Measurements from ENCODE around the gene CLEC17A. TPM values are rescaled to one million over a fixed set of nuclear protein-coding genes. Genes with fewer than 3 reads are reported as not detected.
"Not testable (repeated sequence)": the region's sequence is repeated elsewhere in the genome, so short reads cannot be mapped to it uniquely, and the experiment has no call there.

The CLEC17A gene
- total RNA-seq, 2 experiments from 2014 or later = 1.2 to 1.3 TPM

- CTCF ChIA-PET = no interaction called here
- POLR2A ChIA-PET = no interaction called here
Observed at GRCh38 chr19:14616407-14616806, 33.5 kb downstream of the CLEC17A start.

- POLR2A ChIA-PET = no interaction called here
- CTCF ChIA-PET = no interaction called here
Observed at GRCh38 chr19:14619404-14619803, 36.5 kb downstream of the CLEC17A start.

GRCh38 chr19:14624491-14624890 lies 41.6 kb downstream of the CLEC17A start:
- CTCF ChIA-PET, POLR2A ChIA-PET: not testable (repeated sequence)

- POLR2A ChIA-PET = no interaction called here
- CTCF ChIA-PET = no interaction called here
Observed at GRCh38 chr19:14629557-14629956, 46.7 kb downstream of the CLEC17A start.

- CTCF ChIA-PET = no interaction called here
- POLR2A ChIA-PET = no interaction called here
Observed at GRCh38 chr19:14632286-14632685, 49.4 kb downstream of the CLEC17A start.

DNA sequence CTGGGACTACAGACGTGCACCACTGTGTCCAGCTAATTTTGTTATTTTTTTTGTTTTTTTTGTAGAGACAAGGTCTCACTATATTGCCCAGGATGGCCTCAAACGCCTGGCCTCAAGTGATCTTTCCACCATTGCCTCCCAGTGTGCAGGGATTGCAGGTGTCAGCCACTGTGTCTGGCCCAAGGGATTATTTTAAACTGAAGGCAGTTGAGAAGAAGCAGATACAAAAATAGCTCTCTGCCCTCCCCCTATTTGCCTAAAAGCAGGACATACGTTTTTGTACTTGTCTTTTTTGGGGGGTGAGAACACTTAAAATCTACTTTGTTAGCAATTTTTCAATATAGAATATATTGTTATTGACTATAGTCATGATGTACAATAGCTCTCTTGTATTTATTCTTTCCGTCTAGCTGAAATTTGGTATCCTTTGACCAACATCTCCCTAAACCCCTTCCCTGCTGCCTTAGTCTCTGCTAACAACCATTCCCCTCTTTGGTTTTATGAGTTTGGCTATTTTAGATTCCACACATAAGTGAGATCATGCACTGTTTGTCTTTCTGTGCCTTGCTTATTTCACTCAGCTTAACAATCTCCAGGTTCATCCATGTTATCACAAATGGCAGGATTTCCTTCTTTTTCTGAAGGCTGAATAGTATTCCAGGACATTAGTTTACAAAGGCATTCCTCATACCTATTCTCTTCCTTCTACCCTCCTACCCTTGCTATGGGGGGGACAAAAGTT lies 56.8 kb downstream of the CLEC17A start:
- ChIA-PET CTCF (no interaction called here), POLR2A (no interaction called here)

DNA sequence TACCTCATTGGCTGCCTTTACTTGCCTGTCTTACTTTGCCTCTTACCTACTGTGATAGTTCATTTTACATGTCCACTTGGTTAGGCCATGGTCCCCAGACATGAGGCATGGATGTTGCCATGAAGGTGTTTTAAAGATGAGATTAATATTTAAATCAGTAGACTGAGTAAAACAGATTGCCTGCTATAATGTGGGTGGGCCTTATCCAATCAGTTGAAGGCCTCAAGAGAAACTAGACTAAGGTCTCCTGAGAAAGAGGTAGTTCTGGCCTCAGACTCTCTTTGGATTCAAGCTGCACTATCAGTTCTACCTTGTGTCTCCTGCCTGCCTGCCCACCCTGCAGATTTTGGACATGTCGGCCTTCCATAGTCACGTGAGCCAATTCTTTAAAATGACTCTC lies 65.6 kb downstream of the CLEC17A start:
- ChIA-PET CTCF (no interaction called here), POLR2A (no interaction called here)

- ChIA-PET POLR2A (no interaction called here), CTCF (no interaction called here)
Observed at GRCh38 chr19:14649020-14649419, 66.1 kb downstream of the CLEC17A start.

DNA sequence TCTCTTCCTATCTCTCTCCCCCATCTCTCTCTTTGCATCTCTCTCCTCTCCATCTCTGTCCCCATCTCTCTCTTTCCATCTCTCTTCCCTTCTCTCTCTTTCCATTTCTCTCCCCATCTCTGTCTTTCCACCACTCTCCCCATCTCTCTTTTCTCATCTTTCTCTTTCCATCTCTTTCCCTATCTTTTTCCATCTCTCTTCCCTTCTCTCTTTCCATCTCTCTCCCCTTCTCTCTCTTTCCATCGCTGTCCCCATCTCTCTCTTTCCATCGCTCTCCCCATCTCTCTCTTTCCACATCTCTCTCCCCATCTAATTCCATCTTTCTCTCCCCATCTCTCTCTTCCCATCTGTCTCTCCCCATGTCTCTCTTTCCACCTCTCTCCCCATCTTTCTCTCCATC lies 67.3 kb downstream of the CLEC17A start:
- POLR2A ChIA-PET = no interaction called here

DNA sequence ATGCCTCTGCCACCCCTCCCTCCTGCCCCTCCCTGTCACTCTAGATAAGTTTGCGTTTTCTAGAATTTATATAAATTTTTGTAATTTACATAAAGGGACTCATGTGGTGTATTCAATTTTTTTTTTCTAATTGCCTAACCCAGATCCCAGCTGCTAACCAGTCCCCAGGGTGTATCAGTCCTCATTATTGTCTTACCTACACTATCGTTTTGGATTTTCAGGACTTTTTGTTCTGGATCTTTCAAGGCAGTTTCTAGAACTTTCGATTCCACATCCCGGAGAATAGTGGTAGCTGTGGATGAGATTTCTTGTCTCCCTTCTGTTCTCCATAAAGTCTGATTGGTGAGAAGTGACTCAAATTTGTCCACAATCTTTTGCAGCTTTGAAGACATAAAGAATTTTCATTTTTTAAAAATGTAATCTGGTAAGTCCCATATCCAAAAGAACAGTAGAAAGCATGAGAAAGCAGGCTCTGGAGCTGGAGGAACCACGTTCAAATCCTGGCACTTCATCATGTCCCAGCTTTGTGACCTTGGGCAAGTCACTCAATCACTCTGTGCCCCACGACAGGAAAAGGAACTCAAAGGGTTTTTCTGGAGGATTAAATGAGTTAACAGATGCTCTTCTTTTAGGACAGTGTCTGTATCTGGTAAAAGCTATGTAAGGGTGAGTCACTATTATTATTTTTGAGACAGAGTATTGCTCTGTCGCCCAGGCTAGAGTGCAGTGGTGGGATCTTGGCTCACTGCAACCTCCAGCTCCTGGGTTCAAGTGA lies 72.1 kb downstream of the CLEC17A start:
- CTCF ChIA-PET = no interaction called here
- POLR2A ChIA-PET = interaction anchor here (0.6 kb wide), 1 partner anchor 174 kb away, joined by 4 read pairs; no protein-coding TSS in a partner anchor

More for the DNA sequence above, 67.3 kb downstream of the CLEC17A start:
- CTCF ChIA-PET = no interaction called here

DNA sequence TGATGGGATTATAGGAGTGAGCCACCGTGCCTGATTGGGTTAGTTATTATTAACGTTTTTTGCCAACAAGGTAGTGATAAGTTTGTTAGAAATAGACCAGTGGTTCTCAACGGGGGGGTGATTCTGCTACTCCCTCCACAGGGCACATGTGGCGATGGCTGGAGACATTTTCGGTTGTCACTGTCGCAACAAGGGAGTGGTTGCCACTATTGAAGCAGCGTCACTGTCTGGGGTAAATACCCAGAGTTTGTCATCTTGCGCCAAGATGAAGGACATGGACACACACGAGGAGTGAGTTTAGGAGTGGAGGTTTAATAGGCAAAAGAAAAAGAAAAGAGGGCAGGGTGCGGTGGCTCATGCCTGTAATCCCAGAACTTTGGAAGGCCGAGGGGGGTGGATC lies 72.8 kb downstream of the CLEC17A start:
- ChIA-PET CTCF (no interaction called here), POLR2A (no interaction called here)

DNA sequence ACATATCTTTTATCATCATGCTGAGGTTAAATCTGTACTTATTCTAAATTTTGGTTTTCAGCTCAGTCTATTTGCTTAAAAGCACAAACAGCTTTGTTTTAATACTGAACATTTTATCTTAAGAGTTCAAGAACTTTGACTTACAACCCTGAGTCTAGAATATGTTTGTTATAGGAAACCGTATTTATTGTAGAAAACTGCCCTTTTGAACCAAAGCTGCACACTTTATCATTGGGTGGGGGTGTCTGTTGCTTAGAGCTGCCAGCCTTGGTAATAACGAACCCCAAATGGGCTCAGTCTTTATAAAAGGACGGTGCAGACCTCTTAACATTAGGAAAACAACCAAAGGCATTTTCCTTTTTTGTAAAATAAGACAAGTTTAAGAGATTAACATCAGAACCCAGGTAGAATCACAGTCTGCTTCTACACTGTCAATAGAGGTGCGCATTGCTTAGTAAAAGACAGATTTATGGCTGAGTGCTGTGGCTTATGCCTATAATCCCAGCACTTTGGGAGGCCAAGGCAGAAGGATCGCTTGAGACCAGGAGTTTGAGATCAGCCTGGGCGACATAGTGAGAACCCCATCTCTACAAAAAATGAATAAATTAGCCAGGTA lies 77.1 kb downstream of the CLEC17A start:
- ChIA-PET CTCF (interaction anchor here (0.6 to 0.9 kb wide), 2 partner anchors 17 to 1910 kb away, joined by 3 read pairs; no protein-coding TSS in a partner anchor), POLR2A (no interaction called here)

GRCh38 chr19:14661372-14661924 lies 78.6 kb downstream of the CLEC17A start:
- CTCF ChIA-PET = no interaction called here
- POLR2A ChIA-PET = no interaction called here

Other genes starting within 250 kb of the CLEC17A start
- 100 to 1,000 TPM; 224 to 225 TPM for gene ADGRE5, start 201.6 kb upstream of the CLEC17A start, total RNA-seq
- 100 to 1,000 TPM; 276 to 286 TPM for gene DDX39A, start 163.7 kb upstream of the CLEC17A start, total RNA-seq
- gene PKN1, start 149.8 kb upstream of the CLEC17A start, total RNA-seq = 100 to 1,000 TPM; 171 to 180 TPM
- gene PTGER1, start 107.7 kb upstream of the CLEC17A start, total RNA-seq = under 1 TPM; 0.34 to 0.53 TPM
- 10 to 100 TPM; 31.8 to 32.5 TPM for gene GIPC1, start 87.0 kb upstream of the CLEC17A start, total RNA-seq
- 10 to 100 TPM; 93.8 to 95.8 TPM for gene DNAJB1, start 64.7 kb upstream of the CLEC17A start, total RNA-seq
- 100 to 1,000 TPM; 117 to 122 TPM for gene TECR, start 53.5 kb upstream of the CLEC17A start, total RNA-seq
- gene NDUFB7, start 11.0 kb upstream of the CLEC17A start, total RNA-seq = 100 to 1,000 TPM; 128 to 129 TPM
- not detected for gene ADGRE3, start 91.8 kb downstream of the CLEC17A start, total RNA-seq
- 1 to 10 TPM; 7.8 to 8.0 TPM for gene ZNF333, start 107.0 kb downstream of the CLEC17A start, total RNA-seq
- gene ADGRE2, start 195.5 kb downstream of the CLEC17A start, total RNA-seq = under 1 TPM; 0.42 to 0.69 TPM